ENCODE data around the gene TMEM191C.

DNA sequence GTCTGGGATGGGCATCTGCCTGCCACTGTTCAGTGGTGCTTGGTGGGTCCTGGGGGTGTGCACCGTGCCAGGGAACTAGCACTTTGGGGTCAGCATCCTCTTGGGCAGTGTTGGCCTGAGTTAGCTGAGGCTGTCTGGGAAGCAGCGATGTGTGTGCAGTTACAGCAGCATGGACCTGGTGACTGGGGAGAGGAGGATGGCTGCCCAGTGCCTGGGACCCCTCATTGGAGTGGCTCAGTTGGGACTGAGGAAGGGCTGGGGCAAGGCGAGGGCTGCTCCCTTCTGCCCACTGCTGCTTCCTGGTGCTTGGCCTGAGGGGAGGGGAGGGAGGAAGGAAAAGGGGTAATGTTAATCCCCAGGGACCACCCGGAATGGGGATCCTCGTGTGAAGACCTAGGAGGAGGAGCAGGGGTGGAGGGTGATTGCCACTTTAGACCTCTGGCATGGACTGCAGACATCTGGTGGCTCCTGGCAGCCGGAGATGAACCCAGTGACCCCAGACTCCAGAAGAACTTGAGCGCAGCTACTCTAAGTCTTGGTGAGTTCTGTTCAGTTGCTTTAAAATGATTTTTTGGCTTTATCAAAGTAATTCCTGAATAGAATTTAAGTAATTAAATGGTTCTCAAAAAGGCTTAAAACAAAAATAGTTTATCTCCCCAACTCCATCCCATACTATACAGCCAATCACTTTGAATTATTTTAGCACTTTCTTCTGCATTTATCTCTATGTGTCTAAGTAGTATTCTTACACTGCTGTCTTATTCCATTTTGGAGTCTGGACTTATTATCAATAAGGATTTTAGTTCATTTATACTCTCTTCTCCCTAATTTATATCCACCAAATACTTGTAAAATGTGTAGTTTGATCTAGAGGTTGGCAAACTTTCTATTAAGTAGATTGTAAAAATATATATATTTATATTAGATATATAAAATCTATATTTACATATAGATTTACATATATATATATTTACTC is 15.4 kb upstream of the TMEM191C start:
- TF ChIP-seq, protein P1, sequence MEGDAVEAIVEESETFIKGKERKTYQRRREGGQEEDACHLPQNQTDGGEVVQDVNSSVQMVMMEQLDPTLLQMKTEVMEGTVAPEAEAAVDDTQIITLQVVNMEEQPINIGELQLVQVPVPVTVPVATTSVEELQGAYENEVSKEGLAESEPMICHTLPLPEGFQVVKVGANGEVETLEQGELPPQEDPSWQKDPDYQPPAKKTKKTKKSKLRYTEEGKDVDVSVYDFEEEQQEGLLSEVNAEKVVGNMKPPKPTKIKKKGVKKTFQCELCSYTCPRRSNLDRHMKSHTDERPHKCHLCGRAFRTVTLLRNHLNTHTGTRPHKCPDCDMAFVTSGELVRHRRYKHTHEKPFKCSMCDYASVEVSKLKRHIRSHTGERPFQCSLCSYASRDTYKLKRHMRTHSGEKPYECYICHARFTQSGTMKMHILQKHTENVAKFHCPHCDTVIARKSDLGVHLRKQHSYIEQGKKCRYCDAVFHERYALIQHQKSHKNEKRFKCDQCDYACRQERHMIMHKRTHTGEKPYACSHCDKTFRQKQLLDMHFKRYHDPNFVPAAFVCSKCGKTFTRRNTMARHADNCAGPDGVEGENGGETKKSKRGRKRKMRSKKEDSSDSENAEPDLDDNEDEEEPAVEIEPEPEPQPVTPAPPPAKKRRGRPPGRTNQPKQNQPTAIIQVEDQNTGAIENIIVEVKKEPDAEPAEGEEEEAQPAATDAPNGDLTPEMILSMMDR (IDR thresholded peaks at IDR 0.05) = no peak
- TF ChIP-seq POLR2A (IDR thresholded peaks at IDR 0.05) = no peak

Measured in heart left ventricle (tissue), 13 donors.